22Rv1 (cell line): ENCODE results near the gene CHD1.

Source experiments
- CTCF ChIP-seq: fragments of 450-650 bp; IDR thresholded peaks from 2 replicates; pipeline ENCODE4 v1.5.1; 2017; ENCODE audit warnings: mild to moderate bottlenecking
- ZFX ChIP-seq: fragments of 450-650 bp; IDR thresholded peaks from 2 replicates; pipeline ENCODE4 v1.6.1; 2017; ENCODE audit warnings: antibody characterized with exemption, borderline replicate concordance

- TF ChIP-seq CTCF (no peak), ZFX (no peak)
Measured at GRCh38 chr5:98911280-98912040, 17.3 kb downstream of the CHD1 start.
